ENCODE measurements around the gene ALKBH5. TPM values are rescaled to one million over a fixed set of nuclear protein-coding genes. Genes with fewer than 3 reads are reported as not detected.

ALKBH5 gene
- total RNA-seq, 1 experiment from 2014 or later = 69.5 TPM

GRCh38 chr17:18160128-18160856 lies 23.3 kb upstream of the ALKBH5 start:
- no peak for DNase-seq (ENCODE audit: unreplicated experiment)
- no peaks in the 10 kb centered on the region for H3K27me3 Mint-ChIP-seq (ENCODE audit: insufficient read depth, unreplicated experiment)
- H3K27ac Mint-ChIP-seq (ENCODE audit: low read depth, unreplicated experiment) = no peak overlapping the region
- TF ChIP-seq CTCF (IDR thresholded peaks at IDR 0.05; ENCODE audit: unreplicated experiment) = no peak
- BruUV-seq (replicated peaks) = no TSS peak
- no peak overlapping the region for H3K4me3 Mint-ChIP-seq (ENCODE audit: unreplicated experiment)
- peaks cover 11% of the 10 kb centered on the region for H3K4me1 Mint-ChIP-seq (ENCODE audit: insufficient read depth, unreplicated experiment)
- POLR2A ChIA-PET = interaction anchor here (0.7 to 1.5 kb wide), 2 partner anchors 21 to 23 kb away, joined by 3 to 4 read pairs; partner anchors contain the start of gene ALKBH5
- intact Hi-C loops (cut with micrococcal nuclease) = no loop called here
- no peaks in the 10 kb centered on the region for H3K36me3 Mint-ChIP-seq (ENCODE audit: insufficient read depth, unreplicated experiment)
- H3K9me3 Mint-ChIP-seq (ENCODE audit: unreplicated experiment) = no peaks in the 10 kb centered on the region
- CTCF ChIA-PET = interaction anchor here (1.0 to 1.2 kb wide), 2 partner anchors 19 to 20 kb away, joined by 3 read pairs; no protein-coding TSS in a partner anchor

DNA sequence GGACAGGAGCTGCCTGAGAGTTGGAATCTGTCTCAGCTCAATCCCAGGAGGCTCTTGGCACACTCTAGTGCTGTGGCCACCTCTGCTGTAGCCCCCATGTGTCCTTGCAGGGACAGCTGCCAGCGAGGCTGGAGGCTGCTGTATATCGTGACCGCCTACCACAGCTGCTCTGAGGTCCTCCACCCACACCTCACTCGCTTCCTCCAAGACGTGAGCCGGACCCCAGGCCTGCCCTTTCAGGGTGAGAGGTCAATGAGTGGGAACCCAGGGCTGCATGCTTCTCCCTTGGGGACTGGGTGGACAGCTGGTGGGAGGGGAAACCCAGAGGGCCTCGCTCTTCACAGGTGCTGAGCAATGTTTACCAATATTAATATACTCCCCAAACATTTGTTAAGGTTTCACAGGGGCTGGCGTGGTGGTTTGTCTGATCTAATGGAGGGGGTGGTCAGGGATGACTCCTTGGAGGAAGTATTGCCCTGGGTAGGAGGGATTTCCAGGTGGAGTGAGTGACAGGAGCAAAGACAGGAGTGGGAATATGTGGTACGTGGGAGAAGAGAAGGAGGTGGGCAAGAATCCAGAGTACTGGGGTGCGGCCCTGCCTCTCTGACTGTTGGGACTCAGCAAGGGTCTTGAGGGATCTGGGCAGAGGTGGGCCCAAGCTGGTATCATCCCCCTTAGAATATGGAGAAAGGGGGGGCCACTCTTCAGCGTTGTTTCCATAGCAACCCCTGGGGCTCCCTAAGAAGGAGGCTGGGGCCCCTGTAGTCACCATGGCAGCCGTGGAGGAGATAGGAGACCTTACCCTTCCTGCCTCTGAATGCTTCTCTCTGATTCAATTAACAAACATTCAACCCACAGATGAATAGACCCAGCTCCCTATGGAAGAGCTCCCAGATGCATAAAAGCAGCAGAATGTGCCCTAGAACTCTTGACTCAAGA lies 22.2 kb upstream of the ALKBH5 start:
- H3K27ac Mint-ChIP-seq (ENCODE audit: low read depth, unreplicated experiment) = no peak overlapping the region
- CTCF ChIA-PET = interaction anchor here (1.0 kb wide), 2 partner anchors 21 kb away, joined by 3 to 4 read pairs; no protein-coding TSS in a partner anchor

GRCh38 chr17:18163547-18163946 lies 20.1 kb upstream of the ALKBH5 start:
- POLR2A ChIA-PET = no interaction called here
- no TSS peak for BruUV-seq (replicated peaks)
- CTCF ChIA-PET = no interaction called here
- H3K27ac Mint-ChIP-seq (ENCODE audit: low read depth, unreplicated experiment) = no peak overlapping the region
- H3K4me1 Mint-ChIP-seq (ENCODE audit: insufficient read depth, unreplicated experiment) = peaks cover 6% of the 10 kb centered on the region
- DNase-seq (ENCODE audit: unreplicated experiment) = no peak
- intact Hi-C loops (cut with micrococcal nuclease) = no loop called here
- no peaks in the 10 kb centered on the region for H3K27me3 Mint-ChIP-seq (ENCODE audit: insufficient read depth, unreplicated experiment)
- peaks cover 7% of the 10 kb centered on the region for H3K36me3 Mint-ChIP-seq (ENCODE audit: insufficient read depth, unreplicated experiment)
- no peak overlapping the region for H3K4me3 Mint-ChIP-seq (ENCODE audit: unreplicated experiment)
- TF ChIP-seq CTCF (IDR thresholded peaks at IDR 0.05; ENCODE audit: unreplicated experiment) = no peak
- H3K9me3 Mint-ChIP-seq (ENCODE audit: unreplicated experiment) = no peaks in the 10 kb centered on the region

More for the DNA sequence above, 22.2 kb upstream of the ALKBH5 start:
- no TSS peak for BruUV-seq (replicated peaks)
- TF ChIP-seq CTCF (IDR thresholded peaks at IDR 0.05; ENCODE audit: unreplicated experiment) = no peak
- Mint-ChIP-seq H3K36me3 (ENCODE audit: insufficient read depth, unreplicated experiment) (peaks cover 1% of the 10 kb centered on the region), H3K4me3 (ENCODE audit: unreplicated experiment) (no peak overlapping the region), H3K9me3 (ENCODE audit: unreplicated experiment) (no peaks in the 10 kb centered on the region), H3K4me1 (ENCODE audit: insufficient read depth, unreplicated experiment) (peaks cover 11% of the 10 kb centered on the region), H3K27me3 (ENCODE audit: insufficient read depth, unreplicated experiment) (no peaks in the 10 kb centered on the region)
- no peak for DNase-seq (ENCODE audit: unreplicated experiment)
- POLR2A ChIA-PET = interaction anchor here (0.7 to 1.5 kb wide), 3 partner anchors 20 to 22 kb away, joined by 3 to 4 read pairs (median 3); partner anchors contain the start of gene ALKBH5
- intact Hi-C loops (cut with micrococcal nuclease) = no loop called here

- no peak overlapping the region for H3K4me3 Mint-ChIP-seq (ENCODE audit: unreplicated experiment)
- H3K27ac Mint-ChIP-seq (ENCODE audit: low read depth, unreplicated experiment) = no peak overlapping the region
- POLR2A ChIA-PET = interaction anchor here (0.6 to 1.0 kb wide), 2 partner anchors 9 to 43 kb away, joined by 3 read pairs; no protein-coding TSS in a partner anchor
- no peak for DNase-seq (ENCODE audit: unreplicated experiment)
- BruUV-seq (replicated peaks) = no TSS peak
- H3K4me1 Mint-ChIP-seq (ENCODE audit: insufficient read depth, unreplicated experiment) = no peaks in the 10 kb centered on the region
- no peaks in the 10 kb centered on the region for H3K9me3 Mint-ChIP-seq (ENCODE audit: unreplicated experiment)
- intact Hi-C loops (cut with micrococcal nuclease) = no loop called here
- no peaks in the 10 kb centered on the region for H3K27me3 Mint-ChIP-seq (ENCODE audit: insufficient read depth, unreplicated experiment)
- CTCF ChIA-PET = no interaction called here
- no peak for TF ChIP-seq CTCF (IDR thresholded peaks at IDR 0.05; ENCODE audit: unreplicated experiment)
- H3K36me3 Mint-ChIP-seq (ENCODE audit: insufficient read depth, unreplicated experiment) = peaks cover 7% of the 10 kb centered on the region
Measured at GRCh38 chr17:18166894-18167293, 16.7 kb upstream of the ALKBH5 start.
